ENCODE data around the gene COL11A2. TPM values are rescaled to one million over a fixed set of nuclear protein-coding genes. Genes with fewer than 3 reads are reported as not detected.

COL11A2 gene
- total RNA-seq, 1 experiment from 2014 or later, result 0.58 TPM

DNA sequence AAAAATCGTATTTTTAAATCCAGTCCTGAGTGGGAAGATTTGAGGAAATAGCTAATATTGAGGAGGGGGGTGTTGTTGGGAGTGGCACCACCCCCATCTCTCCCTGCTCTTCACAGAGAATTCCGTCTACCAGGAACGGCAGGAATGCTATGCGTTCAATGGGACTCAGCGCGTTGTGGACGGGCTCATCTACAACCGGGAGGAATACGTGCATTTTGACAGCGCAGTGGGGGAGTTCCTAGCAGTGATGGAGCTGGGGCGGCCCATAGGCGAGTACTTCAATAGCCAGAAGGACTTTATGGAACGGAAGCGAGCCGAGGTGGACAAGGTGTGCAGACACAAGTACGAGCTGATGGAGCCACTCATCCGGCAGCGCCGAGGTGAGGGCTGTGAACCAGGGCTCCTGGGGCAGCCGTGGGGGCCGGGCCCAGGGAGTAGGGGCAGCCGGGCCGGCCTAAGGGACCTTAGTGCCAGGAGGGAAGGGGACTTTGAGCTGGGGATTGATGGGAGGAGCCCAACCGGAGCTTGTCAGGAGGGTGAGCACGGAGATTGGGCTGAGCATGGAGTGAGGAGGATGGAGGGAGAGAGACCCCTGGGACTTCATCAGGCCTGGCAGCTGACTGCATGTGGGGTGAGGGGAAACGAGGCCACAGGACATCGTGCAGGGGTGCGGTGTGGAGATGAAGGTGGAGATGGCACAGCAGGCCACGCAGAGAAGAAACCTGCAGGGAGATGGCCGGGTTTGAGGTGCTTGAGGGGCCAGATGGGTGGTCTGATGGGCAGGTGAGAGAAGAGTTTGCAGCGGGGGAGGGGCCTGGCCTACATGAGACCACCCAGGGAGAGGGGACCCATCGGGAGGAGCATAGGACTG lies 75.2 kb downstream of the COL11A2 start:
- Histone ChIP-seq H3F3A (ENCODE audit: low read length, unreplicated experiment) (no peaks in the 10 kb centered on the region), H3K27ac (ENCODE audit: low read length) (no peak overlapping the region), H3K4me1 (ENCODE audit: insufficient read depth, low read length) (no peaks in the 10 kb centered on the region), H3K9ac (ENCODE audit: low read length) (no peak overlapping the region), H3K4me2 (ENCODE audit: low read length) (no peak overlapping the region), H4K20me1 (ENCODE audit: low read length) (no peaks in the 10 kb centered on the region), H3K9me2 (replicated peaks; ENCODE audit: low read length) (no peaks in the 10 kb centered on the region), H3K36me3 (ENCODE audit: low read depth, low read length) (no peaks in the 10 kb centered on the region), H3K9me3 (ENCODE audit: low read length) (no peaks in the 10 kb centered on the region), H3K27me3 (ENCODE audit: low read length) (peaks cover 66% of the 10 kb centered on the region), H3K79me2 (ENCODE audit: low read length) (no peaks in the 10 kb centered on the region), H3K4me3 (ENCODE audit: low read length) (no peak overlapping the region), H2AFZ (ENCODE audit: low read length) (no peak overlapping the region)
- ChIA-PET POLR2A (ENCODE audit: unreplicated experiment) (no interaction called here), CTCF (interaction anchor here (0.6 kb wide), 1 partner anchor 33 kb away, joined by 3 read pairs; no protein-coding TSS in a partner anchor)
- BruUV-seq (replicated peaks), result no TSS peak
- intact Hi-C loops (cut with micrococcal nuclease), result no loop called here
- no peak for ATAC-seq
- no peak for DNase-seq
- TF ChIP-seq EZH2phosphoT487 (IDR thresholded peaks at IDR 0.05; ENCODE audit: borderline replicate concordance, low read length), result no peak
- no peak for TF ChIP-seq EZH2 (IDR thresholded peaks at IDR 0.05; ENCODE audit: low read length, unreplicated experiment)
- TF ChIP-seq, protein P1, sequence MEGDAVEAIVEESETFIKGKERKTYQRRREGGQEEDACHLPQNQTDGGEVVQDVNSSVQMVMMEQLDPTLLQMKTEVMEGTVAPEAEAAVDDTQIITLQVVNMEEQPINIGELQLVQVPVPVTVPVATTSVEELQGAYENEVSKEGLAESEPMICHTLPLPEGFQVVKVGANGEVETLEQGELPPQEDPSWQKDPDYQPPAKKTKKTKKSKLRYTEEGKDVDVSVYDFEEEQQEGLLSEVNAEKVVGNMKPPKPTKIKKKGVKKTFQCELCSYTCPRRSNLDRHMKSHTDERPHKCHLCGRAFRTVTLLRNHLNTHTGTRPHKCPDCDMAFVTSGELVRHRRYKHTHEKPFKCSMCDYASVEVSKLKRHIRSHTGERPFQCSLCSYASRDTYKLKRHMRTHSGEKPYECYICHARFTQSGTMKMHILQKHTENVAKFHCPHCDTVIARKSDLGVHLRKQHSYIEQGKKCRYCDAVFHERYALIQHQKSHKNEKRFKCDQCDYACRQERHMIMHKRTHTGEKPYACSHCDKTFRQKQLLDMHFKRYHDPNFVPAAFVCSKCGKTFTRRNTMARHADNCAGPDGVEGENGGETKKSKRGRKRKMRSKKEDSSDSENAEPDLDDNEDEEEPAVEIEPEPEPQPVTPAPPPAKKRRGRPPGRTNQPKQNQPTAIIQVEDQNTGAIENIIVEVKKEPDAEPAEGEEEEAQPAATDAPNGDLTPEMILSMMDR (conservative IDR thresholded peaks at IDR 0.05; ENCODE audit: low read depth, low read length), result no peak

DNA sequence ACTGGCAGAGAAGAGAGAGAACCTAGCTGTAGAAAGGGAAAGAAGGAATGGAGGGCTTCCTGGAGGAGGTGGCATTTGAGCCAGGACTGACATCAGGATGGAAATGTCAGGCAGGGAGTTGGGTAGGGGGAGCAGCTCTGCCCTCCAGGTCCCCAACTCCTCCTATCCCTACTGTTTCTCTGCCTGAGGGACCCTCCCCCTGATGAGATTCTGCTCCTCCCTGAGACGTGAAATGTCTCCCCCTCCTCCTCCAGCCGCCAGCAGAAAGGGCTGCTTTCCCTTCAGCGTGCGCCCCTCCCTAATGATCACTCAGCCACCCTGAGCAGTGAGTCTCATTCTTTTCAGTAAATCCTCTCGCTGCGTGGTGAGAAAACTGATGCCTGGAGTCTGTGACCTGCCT lies 75.8 kb downstream of the COL11A2 start:
- BruUV-seq (replicated peaks), result no TSS peak
- H3K4me2 ChIP-seq (ENCODE audit: low read length), result no peak overlapping the region

More for the DNA sequence above, 75.8 kb downstream of the COL11A2 start:
- H3K9ac ChIP-seq (ENCODE audit: low read length), result no peak overlapping the region
- H4K20me1 ChIP-seq (ENCODE audit: low read length), result no peaks in the 10 kb centered on the region
- H3K9me2 ChIP-seq (replicated peaks; ENCODE audit: low read length), result no peaks in the 10 kb centered on the region
- TF ChIP-seq EZH2 (IDR thresholded peaks at IDR 0.05; ENCODE audit: low read length, unreplicated experiment), result no peak
- no peak for TF ChIP-seq EZH2phosphoT487 (IDR thresholded peaks at IDR 0.05; ENCODE audit: borderline replicate concordance, low read length)
- TF ChIP-seq, protein P1 (conservative IDR thresholded peaks at IDR 0.05; ENCODE audit: low read depth, low read length), result no peak
- no peaks in the 10 kb centered on the region for H3K36me3 ChIP-seq (ENCODE audit: low read depth, low read length)
- H3K27me3 ChIP-seq (ENCODE audit: low read length), result peaks cover 64% of the 10 kb centered on the region
- no peaks in the 10 kb centered on the region for H3F3A ChIP-seq (ENCODE audit: low read length, unreplicated experiment)
- intact Hi-C loops (cut with micrococcal nuclease), result no loop called here
- no peak overlapping the region for H3K27ac ChIP-seq (ENCODE audit: low read length)
- no peaks in the 10 kb centered on the region for H3K9me3 ChIP-seq (ENCODE audit: low read length)
- CTCF ChIA-PET, result no interaction called here
- no peak overlapping the region for H2AFZ ChIP-seq (ENCODE audit: low read length)
- POLR2A ChIA-PET (ENCODE audit: unreplicated experiment), result no interaction called here
- ATAC-seq, result no peak
- H3K4me3 ChIP-seq (ENCODE audit: low read length), result no peak overlapping the region
- no peak for DNase-seq
- no peaks in the 10 kb centered on the region for H3K4me1 ChIP-seq (ENCODE audit: insufficient read depth, low read length)
- H3K79me2 ChIP-seq (ENCODE audit: low read length), result no peaks in the 10 kb centered on the region

All from PC-3 (cell line).